Measurements from ENCODE around the gene SPG7.

- TF ChIP-seq TAF1 (IDR thresholded peaks at IDR 0.05; ENCODE audit: low read depth): no peak
- TF ChIP-seq MAX (IDR thresholded peaks at IDR 0.05): no peak
- TF ChIP-seq RAD21 (IDR thresholded peaks at IDR 0.05; ENCODE audit: low read depth): no peak
- TF ChIP-seq EGR1 (IDR thresholded peaks at IDR 0.05): no peak
- no peak for TF ChIP-seq ZBTB7A (IDR thresholded peaks at IDR 0.05; ENCODE audit: low read depth)
- no peak for TF ChIP-seq EP300 (IDR thresholded peaks at IDR 0.05; ENCODE audit: borderline replicate concordance)
- TF ChIP-seq FOXM1 (IDR thresholded peaks at IDR 0.05; ENCODE audit: borderline replicate concordance, low read depth): no peak
- TF ChIP-seq, protein P1, sequence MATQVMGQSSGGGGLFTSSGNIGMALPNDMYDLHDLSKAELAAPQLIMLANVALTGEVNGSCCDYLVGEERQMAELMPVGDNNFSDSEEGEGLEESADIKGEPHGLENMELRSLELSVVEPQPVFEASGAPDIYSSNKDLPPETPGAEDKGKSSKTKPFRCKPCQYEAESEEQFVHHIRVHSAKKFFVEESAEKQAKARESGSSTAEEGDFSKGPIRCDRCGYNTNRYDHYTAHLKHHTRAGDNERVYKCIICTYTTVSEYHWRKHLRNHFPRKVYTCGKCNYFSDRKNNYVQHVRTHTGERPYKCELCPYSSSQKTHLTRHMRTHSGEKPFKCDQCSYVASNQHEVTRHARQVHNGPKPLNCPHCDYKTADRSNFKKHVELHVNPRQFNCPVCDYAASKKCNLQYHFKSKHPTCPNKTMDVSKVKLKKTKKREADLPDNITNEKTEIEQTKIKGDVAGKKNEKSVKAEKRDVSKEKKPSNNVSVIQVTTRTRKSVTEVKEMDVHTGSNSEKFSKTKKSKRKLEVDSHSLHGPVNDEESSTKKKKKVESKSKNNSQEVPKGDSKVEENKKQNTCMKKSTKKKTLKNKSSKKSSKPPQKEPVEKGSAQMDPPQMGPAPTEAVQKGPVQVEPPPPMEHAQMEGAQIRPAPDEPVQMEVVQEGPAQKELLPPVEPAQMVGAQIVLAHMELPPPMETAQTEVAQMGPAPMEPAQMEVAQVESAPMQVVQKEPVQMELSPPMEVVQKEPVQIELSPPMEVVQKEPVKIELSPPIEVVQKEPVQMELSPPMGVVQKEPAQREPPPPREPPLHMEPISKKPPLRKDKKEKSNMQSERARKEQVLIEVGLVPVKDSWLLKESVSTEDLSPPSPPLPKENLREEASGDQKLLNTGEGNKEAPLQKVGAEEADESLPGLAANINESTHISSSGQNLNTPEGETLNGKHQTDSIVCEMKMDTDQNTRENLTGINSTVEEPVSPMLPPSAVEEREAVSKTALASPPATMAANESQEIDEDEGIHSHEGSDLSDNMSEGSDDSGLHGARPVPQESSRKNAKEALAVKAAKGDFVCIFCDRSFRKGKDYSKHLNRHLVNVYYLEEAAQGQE (IDR thresholded peaks at IDR 0.05; ENCODE audit: low read depth): no peak
- no peak for TF ChIP-seq YY1 (IDR thresholded peaks at IDR 0.05; ENCODE audit: low read depth)
Measured at GRCh38 chr16:89547860-89548259, 39.7 kb downstream of the SPG7 start.

All from Ishikawa (cell line).